ENCODE measurements around the gene MEIS1. TPM values are rescaled to one million over a fixed set of nuclear protein-coding genes. Genes with fewer than 3 reads are reported as not detected.
"Not testable (repeated sequence)": the region's sequence is repeated elsewhere in the genome, so short reads cannot be mapped to it uniquely, and the experiment has no call there.

Gene MEIS1
- 41.7 TPM for total RNA-seq
- long read RNA-seq, full-length matches to known transcripts: 3 of 38 reads
- long read RNA-seq, partial matches to known transcripts: 12 of 38 reads
- long read RNA-seq, other reads (novel, unspliced or antisense): 23 of 38 reads

DNA sequence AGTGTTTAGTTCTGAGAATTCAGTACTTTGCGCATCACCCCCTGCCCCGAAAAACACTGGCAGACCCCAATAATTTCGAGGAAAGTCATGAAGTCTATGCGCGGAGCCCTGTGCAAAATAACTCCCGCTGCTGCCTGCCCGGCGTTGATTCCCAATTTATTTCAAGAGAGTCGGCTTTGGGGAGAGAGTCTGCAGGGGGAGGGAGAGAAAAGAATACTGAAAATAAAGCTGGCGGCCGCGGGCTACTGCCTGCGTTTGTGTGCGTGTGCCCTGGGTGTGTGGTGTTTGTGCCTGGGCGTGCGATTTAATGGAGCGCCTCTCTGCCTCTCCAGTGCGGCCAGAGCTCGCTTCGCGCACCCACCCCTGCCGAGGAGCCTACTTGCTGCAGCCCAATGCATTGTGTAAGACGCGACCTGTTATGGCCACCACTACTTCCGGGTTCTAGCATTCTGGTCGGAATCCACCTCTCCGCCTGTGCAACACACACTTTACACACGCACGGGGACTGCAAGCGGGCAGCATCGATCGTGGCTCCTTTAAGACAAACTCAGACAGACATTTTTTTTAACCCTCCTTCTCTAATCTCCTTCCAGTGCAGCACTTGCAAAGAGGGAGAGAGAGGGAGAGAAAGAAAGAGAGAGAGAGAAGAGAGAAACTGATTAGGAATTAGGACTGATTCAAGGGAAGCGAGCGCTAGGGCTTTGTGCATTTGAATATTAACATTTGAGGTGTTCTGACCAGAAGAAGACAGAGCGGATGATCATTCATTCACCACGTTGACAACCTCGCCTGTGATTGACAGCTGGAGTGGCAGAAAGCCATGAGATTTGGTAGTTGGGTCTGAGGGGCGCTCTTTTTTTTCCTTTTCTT is at the start of gene MEIS1:
Gene MEIS1 (plus strand): TSS at position 447 of the 870 bp plus-strand sequence. CDS start 732 bp downstream, outside the sequence.
- intact Hi-C loops (cut with DNase I): loop anchor here (5.0 kb wide), 1 partner anchor 137 kb away; no protein-coding TSS in a partner anchor
- DNase-seq: peak; percentile 94

GRCh38 chr2:66387016-66387753 is 47.7 kb upstream of the MEIS1 start:
- DNase-seq (no peak), ATAC-seq (ENCODE audit: poor library complexity) (no peak)
- intact Hi-C loops (cut with DNase I): no loop called here

More for the DNA sequence above, at the start of gene MEIS1:
- peak; percentile 85 for ATAC-seq (ENCODE audit: poor library complexity)

GRCh38 chr2:66389651-66390131 is 45.2 kb upstream of the MEIS1 start:
- intact Hi-C loops (cut with DNase I): no loop called here
- DNase-seq (no peak), ATAC-seq (ENCODE audit: poor library complexity) (no peak)

GRCh38 chr2:66390152-66390551 is 44.8 kb upstream of the MEIS1 start:
- DNase-seq: no peak
- intact Hi-C loops (cut with DNase I): no loop called here
- no peak for ATAC-seq (ENCODE audit: poor library complexity)

- DNase-seq (no peak), ATAC-seq (ENCODE audit: poor library complexity) (no peak)
- intact Hi-C loops (cut with DNase I): no loop called here
Observed at GRCh38 chr2:66390811-66391210, 44.1 kb upstream of the MEIS1 start.

DNA sequence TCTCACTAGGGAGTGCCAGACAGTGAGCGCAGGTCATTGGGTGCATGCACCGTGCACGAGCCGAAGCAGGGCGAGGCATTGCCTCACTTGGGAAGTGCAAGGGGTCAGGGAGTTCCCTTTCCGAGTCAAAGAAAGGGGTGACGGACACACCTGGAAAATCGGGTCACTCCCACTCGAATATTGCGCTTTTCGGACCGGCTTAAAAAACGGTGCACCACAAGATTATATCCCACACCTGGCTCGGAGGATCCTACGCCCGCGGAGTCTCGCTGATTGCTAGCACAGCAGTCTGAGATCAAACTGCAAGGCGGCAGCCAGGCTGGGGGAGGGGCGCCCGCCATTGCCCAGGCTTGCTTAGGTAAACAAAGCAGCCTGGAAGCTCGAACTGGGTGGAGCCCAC is 43.7 kb upstream of the MEIS1 start:
- ATAC-seq (ENCODE audit: poor library complexity); intact Hi-C loops (cut with DNase I); DNase-seq: not testable (repeated sequence)

DNA sequence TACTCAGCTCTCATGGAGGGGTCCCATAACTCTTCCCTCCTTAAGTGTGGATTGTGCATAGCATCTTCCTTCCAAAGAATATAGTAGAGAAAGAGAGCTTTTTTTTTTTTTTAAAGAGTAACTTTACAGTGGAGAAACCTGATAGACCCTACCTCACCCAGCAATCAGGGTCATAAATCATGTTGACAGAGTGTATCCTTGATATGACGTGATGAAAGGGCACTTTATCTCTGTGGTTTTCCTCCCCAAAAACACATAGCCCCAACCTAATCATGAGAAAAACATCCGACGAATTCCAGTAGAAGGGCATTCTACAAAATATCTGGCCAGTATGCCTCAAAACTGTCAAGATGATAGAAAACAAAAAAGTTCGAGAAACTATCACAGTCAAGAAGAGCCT is 29.5 kb upstream of the MEIS1 start:
- DNase-seq: no peak
- intact Hi-C loops (cut with DNase I): no loop called here
- no peak for ATAC-seq (ENCODE audit: poor library complexity)

- no peak for ATAC-seq (ENCODE audit: poor library complexity)
- DNase-seq: no peak
- intact Hi-C loops (cut with DNase I): no loop called here
Observed at GRCh38 chr2:66408905-66409304, 26.0 kb upstream of the MEIS1 start.

- intact Hi-C loops (cut with DNase I): no loop called here
- no peak for ATAC-seq (ENCODE audit: poor library complexity)
- DNase-seq: no peak
Observed at GRCh38 chr2:66412874-66413273, 22.1 kb upstream of the MEIS1 start.

GRCh38 chr2:66414896-66415295 is 20.0 kb upstream of the MEIS1 start:
- ATAC-seq (ENCODE audit: poor library complexity) (no peak), DNase-seq (no peak)
- intact Hi-C loops (cut with DNase I): no loop called here

- DNase-seq (no peak), ATAC-seq (ENCODE audit: poor library complexity) (no peak)
- intact Hi-C loops (cut with DNase I): no loop called here
Observed at GRCh38 chr2:66418381-66418780, 16.5 kb upstream of the MEIS1 start.

DNA sequence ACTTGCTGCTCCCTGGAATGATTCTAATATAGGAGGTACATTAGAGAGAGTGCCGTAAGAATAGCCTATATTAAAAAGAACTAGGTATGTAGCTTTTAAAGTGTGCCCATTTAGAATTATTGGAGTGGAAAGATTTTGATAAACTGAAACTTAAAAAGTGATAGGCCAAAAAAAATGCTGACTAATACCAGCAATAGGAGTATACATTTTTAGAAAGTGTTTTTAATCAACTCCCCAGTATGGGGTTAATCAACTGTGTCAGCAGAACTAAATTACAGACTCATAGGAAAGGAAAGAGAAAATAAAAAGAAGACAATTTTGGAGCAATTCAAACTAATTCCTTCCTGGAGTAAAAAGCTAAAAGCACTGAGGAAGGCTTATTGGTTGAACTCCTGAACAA is 13.3 kb upstream of the MEIS1 start:
- intact Hi-C loops (cut with DNase I): loop anchor here (5.0 kb wide), 1 partner anchor 1421 kb away; no protein-coding TSS in a partner anchor
- no peak for ATAC-seq (ENCODE audit: poor library complexity)
- DNase-seq: no peak

- ATAC-seq (ENCODE audit: poor library complexity) (no peak), DNase-seq (no peak)
- intact Hi-C loops (cut with DNase I): loop anchor here (5.0 kb wide), 1 partner anchor 1419 kb away; no protein-coding TSS in a partner anchor
Observed at GRCh38 chr2:66423391-66424124, 11.4 kb upstream of the MEIS1 start.

DNA sequence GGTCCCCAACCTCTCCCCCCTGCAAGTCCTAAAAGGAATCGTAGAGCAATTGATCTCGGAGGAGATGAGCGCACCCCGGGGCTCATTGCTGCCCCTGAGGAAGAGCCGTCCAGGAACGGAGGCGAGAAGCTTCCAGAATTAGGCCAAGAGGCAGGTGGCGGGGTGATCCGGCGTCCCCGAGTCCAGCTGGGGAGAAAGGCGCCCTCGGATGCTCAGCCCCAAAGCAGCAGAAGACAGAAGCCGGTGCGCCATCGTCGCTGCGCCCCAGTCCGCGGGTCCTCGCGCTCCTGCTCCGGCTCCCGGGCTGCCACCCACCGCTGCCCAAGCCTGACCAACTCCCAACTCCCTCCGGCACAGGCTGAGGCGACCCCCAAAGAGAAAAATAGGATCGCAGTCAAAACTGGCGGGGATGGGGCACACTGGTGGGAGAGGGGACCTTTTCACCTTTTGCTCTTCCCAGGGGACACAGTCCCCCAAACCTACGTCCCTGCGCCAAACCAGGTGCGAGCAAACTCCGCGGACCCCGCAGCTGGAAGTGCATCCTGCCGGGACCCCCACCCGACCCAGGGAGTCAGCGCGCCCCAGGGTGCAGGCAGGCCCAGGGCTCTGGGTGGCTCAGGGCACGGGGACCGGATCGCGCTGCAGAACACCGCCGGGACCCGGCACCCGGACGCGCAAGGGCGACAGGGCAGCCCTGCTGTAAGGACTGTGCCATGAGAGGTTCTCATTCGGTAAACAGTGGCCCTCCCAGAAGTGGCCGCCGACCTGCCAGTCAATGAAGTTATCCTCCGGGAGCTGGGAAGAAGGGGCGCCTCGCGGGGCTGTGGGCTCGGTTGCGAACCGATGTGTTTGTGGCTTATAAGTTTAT is 8.4 kb upstream of the MEIS1 start:
- DNase-seq (no peak), ATAC-seq (ENCODE audit: poor library complexity) (no peak)
- intact Hi-C loops (cut with DNase I): no loop called here

GRCh38 chr2:66427300-66427699 is 7.6 kb upstream of the MEIS1 start:
- no peak for ATAC-seq (ENCODE audit: poor library complexity)
- intact Hi-C loops (cut with DNase I): no loop called here
- no peak for DNase-seq

- intact Hi-C loops (cut with DNase I): no loop called here
- ATAC-seq (ENCODE audit: poor library complexity) (no peak), DNase-seq (no peak)
Observed at GRCh38 chr2:66428986-66429612, 5.8 kb upstream of the MEIS1 start.
